HCT116 (cell line): ENCODE data around the gene C3orf85. TPM values are rescaled to one million over a fixed set of nuclear protein-coding genes. Genes with fewer than 3 reads are reported as not detected.

Experiments
- ATAC-seq: fragments of 200-7000 bp; cut with Tn5 transposase; 2 replicates; pipeline ENCODE4 v1.9.1; 2020; ENCODE audit warnings: mild to moderate bottlenecking, moderate library complexity
- BruUV-seq: library from RNA; stranded (reverse); fragments of 400-500 nt; replicated peaks from 2 replicates; lab custom pipeline; 2021; lab: Mats Ljungman, UMichigan
- CTCF ChIA-PET: fragments of 300-600 bp; sonication (Branson Sonifier 250); formaldehyde crosslinking; loops from one replicate; lab custom pipeline; 2021; ENCODE audit warnings: antibody characterized with exemption; lab: Charles Lee
- POLR2A ChIA-PET: fragments of 300-600, 350-600 bp; sonication (Branson Sonifier 250); formaldehyde crosslinking; loops from one replicate; lab custom pipeline; 2021; ENCODE audit warnings: antibody characterized with exemption; lab: Charles Lee
- RAD21 ChIA-PET, 2 experiments: fragments of 300-600 bp; sonication (Branson Sonifier 250); formaldehyde crosslinking; loops; one replicate each; lab custom pipeline; 2023; ENCODE audit warnings: low total read pairs in 2 of 2; ENCODE audit not compliant: uncharacterized antibody in 2 of 2, unreplicated experiment in 2 of 2, low non-redundant PET in 1 of 2; lab: Charles Lee
- DNase-seq: peaks from one replicate; pipeline ENCODE4 v3.0.0-alpha.2; 2010; ENCODE audit warnings: low read depth, low spot score
- H2AFZ ChIP-seq: fragments of 200-600 bp; shearing (Covaris generic), sonication (generic); 2 replicates; pipeline ENCODE4 v1.6.1; 2017; ENCODE audit warnings: low read depth, mixed run types, mixed read lengths, antibody characterized with exemption, low read length; ENCODE audit not compliant: poor library complexity, severe bottlenecking
- H3K27ac ChIP-seq: 2 replicates; pipeline ENCODE4 v1.5.1; 2012; ENCODE audit warnings: low read depth, low read length
- H3K27me3 ChIP-seq: fragments of 200-600 bp; sonication (generic); 2 replicates; pipeline ENCODE4 v1.6.1; 2016; ENCODE audit warnings: mixed run types, low read length, mixed read lengths; ENCODE audit not compliant: insufficient read depth
- H3K36me3 ChIP-seq, 2 experiments: fragments of 200-500 bp in 1 of 2; fragments of 200-600 bp in 1 of 2; sonication (Bioruptor generic) in 1 of 2; sonication (generic) in 1 of 2; 2 replicates each; pipeline versions ENCODE4 v1.5.1 to v1.6.1; 2014 to 2016; ENCODE audit warnings: low read length in 2 of 2, inconsistent platforms in 1 of 2, mixed read lengths in 1 of 2, mixed run types in 1 of 2; ENCODE audit not compliant: insufficient read depth in 2 of 2, control insufficient read depth in 1 of 2
- H3K4me1 ChIP-seq, 2 experiments: fragments of 200-600 bp in 1 of 2; sonication (generic) in 1 of 2; 2 replicates each; pipeline versions ENCODE4 v1.5.1 to v1.6.1; 2012 to 2017; ENCODE audit warnings: low read length in 2 of 2, inconsistent platforms in 1 of 2, mild to moderate bottlenecking in 1 of 2, mixed read lengths in 1 of 2, mixed run types in 1 of 2, moderate library complexity in 1 of 2; ENCODE audit not compliant: insufficient read depth in 2 of 2, control insufficient read depth in 1 of 2
- H3K4me2 ChIP-seq: fragments of 200-600 bp; sonication (generic); 2 replicates; pipeline ENCODE4 v1.6.1; 2017; ENCODE audit warnings: mixed run types, low read length, mixed read lengths
- H3K4me3 ChIP-seq, 2 experiments: fragments of 200-600 bp in 1 of 2; sonication (generic) in 1 of 2; replicated peaks in 1 of 2; 2 replicates each; pipeline ENCODE4 v1.5.1; 2011 to 2016; ENCODE audit warnings: low read length in 2 of 2, control low read depth in 1 of 2, low read depth in 1 of 2, mild to moderate bottlenecking in 1 of 2, mixed read lengths in 1 of 2, mixed run types in 1 of 2
- H3K79me2 ChIP-seq: fragments of 200-600 bp; sonication (generic); 2 replicates; pipeline ENCODE4 v1.6.1; 2017; ENCODE audit warnings: mild to moderate bottlenecking, mixed run types, low read length, moderate library complexity, mixed read lengths; ENCODE audit not compliant: insufficient read depth
- H3K9ac ChIP-seq: fragments of 200-600 bp; sonication (generic); 2 replicates; pipeline ENCODE4 v1.6.1; 2016; ENCODE audit warnings: low read length, mixed read lengths
- H3K9me2 ChIP-seq: fragments of 200-600 bp; sonication (generic), shearing (Covaris generic); 2 replicates; pipeline ENCODE4 v1.6.1; 2017; ENCODE audit warnings: mixed run types, mild to moderate bottlenecking, moderate library complexity; ENCODE audit not compliant: insufficient read depth
- H3K9me3 ChIP-seq, 2 experiments: fragments of 200-500 bp in 1 of 2; fragments of 200-600 bp in 1 of 2; sonication (Bioruptor generic) in 1 of 2; sonication (generic) in 1 of 2; 2 replicates each; pipeline ENCODE4 v1.6.1; 2014 to 2017; ENCODE audit warnings: low read length in 2 of 2, mixed read lengths in 2 of 2, inconsistent platforms in 1 of 2, low read depth in 1 of 2, mild to moderate bottlenecking in 1 of 2, mixed run types in 1 of 2, moderate library complexity in 1 of 2; ENCODE audit not compliant: control insufficient read depth in 1 of 2, insufficient read depth in 1 of 2
- H4K20me1 ChIP-seq: fragments of 200-600 bp; sonication (generic), shearing (Covaris generic); 2 replicates; pipeline ENCODE4 v1.6.1; 2017; ENCODE audit warnings: mixed run types, mild to moderate bottlenecking, moderate library complexity; ENCODE audit not compliant: insufficient read depth
- ATF3 ChIP-seq: IDR thresholded peaks from 2 replicates; pipeline ENCODE4 v1.6.1; 2012
- CEBPB ChIP-seq: IDR thresholded peaks from 2 replicates; pipeline ENCODE4 v1.6.1; 2012; ENCODE audit warnings: low read depth
- CTCF ChIP-seq, 3 experiments: fragments of 200-600 bp in 1 of 3; sonication (generic) in 1 of 3; IDR thresholded peaks in 2 of 3; conservative IDR thresholded peaks in 1 of 3; 2 replicates each; pipeline ENCODE4 v1.5.1; 2012 to 2017; ENCODE audit warnings: low read depth in 2 of 3, low read length in 2 of 3, antibody characterized with exemption in 1 of 3, borderline replicate concordance in 1 of 3, control low read depth in 1 of 3, mild to moderate bottlenecking in 1 of 3, mixed read lengths in 1 of 3, mixed run types in 1 of 3, moderate library complexity in 1 of 3; ENCODE audit not compliant: insufficient read depth in 1 of 3
- ELF1 ChIP-seq: IDR thresholded peaks from 2 replicates; pipeline ENCODE4 v1.6.1; 2012; ENCODE audit warnings: low read depth, borderline replicate concordance
- EZH2 ChIP-seq: fragments of 200-600 bp; sonication (generic); IDR thresholded peaks from 2 replicates; pipeline ENCODE4 v1.6.1; 2017; ENCODE audit warnings: antibody characterized with exemption, mixed run types
- EZH2phosphoT487 ChIP-seq: fragments of 200-600 bp; IDR thresholded peaks from 2 replicates; pipeline ENCODE4 v1.6.1; 2018; ENCODE audit warnings: antibody characterized with exemption, borderline replicate concordance
- FOSL1 ChIP-seq: IDR thresholded peaks from 2 replicates; pipeline ENCODE4 v1.6.1; 2012; ENCODE audit warnings: low read depth
- JUND ChIP-seq: IDR thresholded peaks from 2 replicates; pipeline ENCODE4 v1.6.1; 2012
- POLR2A ChIP-seq: IDR thresholded peaks from 2 replicates; pipeline ENCODE4 v1.7.0; 2011; ENCODE audit warnings: borderline replicate concordance; ENCODE audit not compliant: insufficient read depth, insufficient read length; ENCODE audit errors: extremely low read depth
- POLR2AphosphoS5 ChIP-seq: IDR thresholded peaks from 2 replicates; pipeline ENCODE4 v1.6.1; 2011; ENCODE audit warnings: mild to moderate bottlenecking, low read depth, low read length, moderate library complexity
- RAD21 ChIP-seq: IDR thresholded peaks from 2 replicates; pipeline ENCODE4 v1.6.1; 2012; ENCODE audit warnings: low read depth, mild to moderate bottlenecking
- SP1 ChIP-seq: IDR thresholded peaks from 2 replicates; pipeline ENCODE4 v1.6.1; 2012; ENCODE audit warnings: low read depth
- SRF ChIP-seq: IDR thresholded peaks from 2 replicates; pipeline ENCODE4 v1.6.1; 2012; ENCODE audit warnings: low read depth
- TCF7L2 ChIP-seq: IDR thresholded peaks from 2 replicates; pipeline ENCODE4 v1.7.0; 2011; ENCODE audit warnings: borderline replicate concordance, inconsistent platforms; ENCODE audit not compliant: insufficient read depth, insufficient read length; ENCODE audit errors: extremely low read depth
- YY1 ChIP-seq: IDR thresholded peaks from 2 replicates; pipeline ENCODE4 v1.6.1; 2011; ENCODE audit warnings: low read length, low read depth, moderate library complexity, mild to moderate bottlenecking; ENCODE audit not compliant: insufficient replicate concordance; ENCODE audit errors: extremely low read depth
- ZBTB33 ChIP-seq: IDR thresholded peaks from 2 replicates; pipeline ENCODE4 v1.6.1; 2011; ENCODE audit warnings: mild to moderate bottlenecking, low read length, moderate library complexity; ENCODE audit not compliant: insufficient replicate concordance; ENCODE audit errors: extremely low read depth
- ZFX ChIP-seq: fragments of 450-650 bp; IDR thresholded peaks from 2 replicates; pipeline ENCODE4 v1.6.1; 2017
- ZNF274 ChIP-seq: fragments of 200-500 bp; sonication (Bioruptor generic); IDR thresholded peaks from 2 replicates; pipeline ENCODE4 v1.6.1; 2014; ENCODE audit warnings: mild to moderate bottlenecking, low read depth, low read length, inconsistent platforms
- intact Hi-C: fragments of 100-400 bp; cut with micrococcal nuclease; formaldehyde crosslinking; loops from 2 replicates; pipeline ENCODE4 v1.10.0; 2022
- total RNA-seq: library from RNA; stranded (reverse); gene quantifications from one replicate; pipeline ENCODE4 v1.2.1, GENCODE V29; 2021; ENCODE audit not compliant: unreplicated experiment
- TF ChIP-seq, protein P1 (sequence below): IDR thresholded peaks from 2 replicates; pipeline ENCODE4 v1.6.1; 2012; ENCODE audit warnings: low read depth
- TF ChIP-seq, protein P2 (sequence below): IDR thresholded peaks from 2 replicates; pipeline ENCODE4 v1.6.1; 2012

The C3orf85 gene
- total RNA-seq, 1 experiment from 2014 or later, result not detected

DNA sequence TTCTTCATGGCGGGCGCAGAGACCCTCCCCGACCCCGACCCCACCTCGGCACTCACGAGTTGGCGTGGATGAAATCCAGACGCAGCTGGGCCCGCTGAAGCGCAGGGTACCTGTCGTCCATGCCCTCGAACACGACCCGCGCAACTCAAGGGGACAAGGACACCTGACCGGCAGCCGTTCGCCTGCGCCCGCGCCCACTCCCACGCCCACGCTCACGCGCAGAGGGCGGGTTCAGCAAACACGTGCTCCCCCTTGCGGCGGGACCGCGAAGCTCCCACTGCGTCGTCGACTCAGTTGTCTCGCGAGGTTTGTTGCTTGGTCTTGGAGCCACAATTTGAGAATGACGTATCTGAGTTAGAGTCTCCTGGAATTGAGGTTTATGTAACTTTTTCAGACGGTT, 18.6 kb upstream of the C3orf85 start, which contains the start of gene MORC1:
Gene MORC1 (minus strand): TSS at position 196 of the 400 bp plus-strand sequence. CDS start 75 bp downstream, at position 121.
- Histone ChIP-seq H3K27me3 (no peaks in the 10 kb centered on the region), H3K9ac (no peak within 1 kb of the TSS), H3K4me2 (no peak within 1 kb of the TSS), H3K36me3 (no peaks in the 10 kb centered on the region), H3K27ac (no peak within 1 kb of the TSS), H3K9me2 (no peaks in the 10 kb centered on the region), H3K4me3 (no peak within 1 kb of the TSS), H3K4me1 (no peaks in the 10 kb centered on the region), H4K20me1 (no peaks in the 10 kb centered on the region)
- ChIA-PET CTCF (no interaction called here), POLR2A (no interaction called here)
- intact Hi-C loops, result no loop called here
- no peak for DNase-seq
- TF ChIP-seq ZNF274 (no peak), ATF3 (no peak), CTCF (IDR thresholded peaks at IDR 0.05 in 2 of 3, conservative IDR thresholded peaks at IDR 0.05 in 1 of 3; ENCODE audit: borderline replicate concordance in 1 of 3, insufficient read depth in 1 of 3, low read depth in 2 of 3, low read length in 2 of 3) (no peak), ELF1 (no peak), ZFX (no peak), EZH2phosphoT487 (no peak), EZH2 (no peak), JUND (no peak), RAD21 (no peak), SRF (no peak), POLR2A (no peak), POLR2AphosphoS5 (no peak), FOSL1 (no peak), TCF7L2 (no peak), YY1 (no peak), CEBPB (no peak), SP1 (no peak), ZBTB33 (no peak)
- TF ChIP-seq, protein P1, sequence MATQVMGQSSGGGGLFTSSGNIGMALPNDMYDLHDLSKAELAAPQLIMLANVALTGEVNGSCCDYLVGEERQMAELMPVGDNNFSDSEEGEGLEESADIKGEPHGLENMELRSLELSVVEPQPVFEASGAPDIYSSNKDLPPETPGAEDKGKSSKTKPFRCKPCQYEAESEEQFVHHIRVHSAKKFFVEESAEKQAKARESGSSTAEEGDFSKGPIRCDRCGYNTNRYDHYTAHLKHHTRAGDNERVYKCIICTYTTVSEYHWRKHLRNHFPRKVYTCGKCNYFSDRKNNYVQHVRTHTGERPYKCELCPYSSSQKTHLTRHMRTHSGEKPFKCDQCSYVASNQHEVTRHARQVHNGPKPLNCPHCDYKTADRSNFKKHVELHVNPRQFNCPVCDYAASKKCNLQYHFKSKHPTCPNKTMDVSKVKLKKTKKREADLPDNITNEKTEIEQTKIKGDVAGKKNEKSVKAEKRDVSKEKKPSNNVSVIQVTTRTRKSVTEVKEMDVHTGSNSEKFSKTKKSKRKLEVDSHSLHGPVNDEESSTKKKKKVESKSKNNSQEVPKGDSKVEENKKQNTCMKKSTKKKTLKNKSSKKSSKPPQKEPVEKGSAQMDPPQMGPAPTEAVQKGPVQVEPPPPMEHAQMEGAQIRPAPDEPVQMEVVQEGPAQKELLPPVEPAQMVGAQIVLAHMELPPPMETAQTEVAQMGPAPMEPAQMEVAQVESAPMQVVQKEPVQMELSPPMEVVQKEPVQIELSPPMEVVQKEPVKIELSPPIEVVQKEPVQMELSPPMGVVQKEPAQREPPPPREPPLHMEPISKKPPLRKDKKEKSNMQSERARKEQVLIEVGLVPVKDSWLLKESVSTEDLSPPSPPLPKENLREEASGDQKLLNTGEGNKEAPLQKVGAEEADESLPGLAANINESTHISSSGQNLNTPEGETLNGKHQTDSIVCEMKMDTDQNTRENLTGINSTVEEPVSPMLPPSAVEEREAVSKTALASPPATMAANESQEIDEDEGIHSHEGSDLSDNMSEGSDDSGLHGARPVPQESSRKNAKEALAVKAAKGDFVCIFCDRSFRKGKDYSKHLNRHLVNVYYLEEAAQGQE, result no peak
- TF ChIP-seq, protein P2, sequence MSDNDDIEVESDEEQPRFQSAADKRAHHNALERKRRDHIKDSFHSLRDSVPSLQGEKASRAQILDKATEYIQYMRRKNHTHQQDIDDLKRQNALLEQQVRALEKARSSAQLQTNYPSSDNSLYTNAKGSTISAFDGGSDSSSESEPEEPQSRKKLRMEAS, result no peak
- TF ChIP-seq, all 23 proteins: peak for 0
- no peaks in the 10 kb centered on the region for H3K9me3 ChIP-seq
- no peaks in the 10 kb centered on the region for H3K79me2 ChIP-seq
- ATAC-seq, result no peak
- RAD21 ChIA-PET, result interaction anchor here in 1 of 2 experiments (0.7 kb wide), 1 partner anchor 140 kb away, joined by 3 read pairs; no protein-coding TSS in a partner anchor
- BruUV-seq, result no TSS peak
- H2AFZ ChIP-seq, result no peak within 1 kb of the TSS
